ENCODE results near the gene LDLRAD4.
A peak's percentile ranks its signal among the peaks of the same experiment; 100 is the strongest.

LDLRAD4 gene

DNA sequence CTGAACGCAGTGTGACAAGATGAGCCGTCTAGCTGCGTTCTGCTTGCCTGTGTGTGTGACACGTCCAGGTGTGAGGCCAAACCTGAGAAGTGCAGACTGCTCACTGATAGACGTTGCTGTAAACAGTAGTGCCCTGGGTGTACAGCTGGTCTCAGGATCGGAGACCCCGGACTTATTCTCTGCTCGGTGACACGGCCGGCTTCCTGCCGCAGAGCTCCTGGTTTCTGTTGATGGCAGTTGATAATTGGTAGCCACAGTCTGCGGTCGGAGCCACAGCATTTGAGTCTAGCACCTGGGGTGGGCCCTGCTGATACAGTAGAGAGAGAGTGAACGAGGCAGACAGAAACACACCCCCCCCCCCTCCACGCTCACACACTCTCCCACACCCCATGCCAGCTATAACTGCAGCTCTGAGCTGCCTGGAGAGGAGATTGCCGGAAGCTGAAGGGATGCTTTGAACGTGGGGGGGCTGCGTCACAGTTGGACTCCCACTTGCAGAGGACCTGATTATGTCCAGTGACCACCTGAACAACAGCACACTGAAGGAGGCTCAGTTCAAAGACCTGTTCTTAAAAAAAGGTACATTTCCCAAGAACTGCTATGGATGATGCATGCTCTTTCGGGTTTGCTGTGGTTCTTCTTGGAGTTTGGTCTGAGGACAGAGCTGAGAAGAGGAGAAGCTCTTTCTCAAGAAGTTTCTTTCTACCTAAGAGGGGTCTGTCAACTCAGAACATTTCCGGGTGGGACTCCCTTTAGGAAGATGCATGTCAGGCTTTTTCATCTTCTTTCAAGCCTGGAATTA is 393.8 kb downstream of the LDLRAD4 start:
- DNase-seq, result peak; percentile 90

DNA sequence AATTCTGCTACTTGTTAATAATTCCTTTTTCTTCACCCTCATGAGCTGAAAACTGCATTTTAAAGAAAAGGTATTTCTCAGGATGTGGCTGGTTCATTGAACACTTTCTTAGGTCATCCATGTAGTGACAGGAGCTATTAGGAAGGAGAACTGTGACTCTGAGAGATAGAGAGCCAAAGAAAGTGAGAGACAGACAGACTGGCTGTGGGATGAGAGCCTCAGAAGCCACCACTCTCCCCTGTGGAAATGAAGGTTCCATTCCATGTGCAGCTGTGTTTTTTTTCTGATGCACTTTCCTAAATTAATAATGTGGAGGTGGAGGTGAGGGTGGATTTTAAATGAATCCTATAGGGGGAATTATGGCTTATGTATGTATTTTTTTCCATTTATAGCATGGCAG is 394.5 kb downstream of the LDLRAD4 start:
- DNase-seq, result no peak

DNA sequence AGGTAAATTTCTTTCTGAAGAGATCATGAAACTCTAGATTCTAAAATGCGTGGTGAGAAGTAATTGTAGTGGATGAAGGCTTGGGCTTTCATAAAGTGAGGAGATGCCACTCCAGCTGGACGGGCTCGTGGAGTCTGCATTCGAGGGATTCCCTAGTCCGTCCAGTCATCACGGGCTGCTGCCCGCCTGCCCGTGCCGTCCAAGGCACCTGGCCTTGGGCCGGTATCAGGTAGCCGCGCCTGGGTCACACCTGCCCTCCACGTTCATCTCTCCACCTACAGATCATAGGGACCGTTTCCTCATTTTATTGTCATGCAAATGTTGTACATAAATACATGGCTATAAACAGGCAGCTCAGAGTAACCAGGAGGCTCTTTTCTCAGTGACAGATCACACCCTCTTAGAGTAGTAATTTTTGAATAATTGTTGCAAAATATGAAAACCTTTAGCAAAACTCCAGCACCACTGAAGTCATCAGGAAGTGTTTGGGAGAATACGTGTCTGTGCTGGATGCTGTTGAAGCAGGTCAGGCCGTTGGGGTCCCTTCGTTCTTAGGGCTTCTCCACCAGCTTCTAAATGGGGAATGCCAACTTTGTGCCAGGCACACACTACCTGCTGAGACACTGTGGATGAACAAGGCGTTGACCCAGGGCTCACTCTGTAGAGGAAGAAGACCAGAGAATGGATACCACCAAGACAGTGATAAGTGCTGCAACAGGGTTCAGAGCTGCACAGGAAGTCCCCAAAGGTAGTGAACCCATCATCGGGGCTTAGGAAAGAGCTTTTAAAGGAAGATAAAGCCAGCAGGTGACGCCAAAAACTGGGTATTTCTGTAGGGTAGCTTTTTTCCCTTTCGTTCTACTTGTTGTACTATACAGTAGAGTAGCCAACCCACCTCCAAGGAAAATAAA is 395.3 kb downstream of the LDLRAD4 start:
- DNase-seq, result peak; percentile 50

DNA sequence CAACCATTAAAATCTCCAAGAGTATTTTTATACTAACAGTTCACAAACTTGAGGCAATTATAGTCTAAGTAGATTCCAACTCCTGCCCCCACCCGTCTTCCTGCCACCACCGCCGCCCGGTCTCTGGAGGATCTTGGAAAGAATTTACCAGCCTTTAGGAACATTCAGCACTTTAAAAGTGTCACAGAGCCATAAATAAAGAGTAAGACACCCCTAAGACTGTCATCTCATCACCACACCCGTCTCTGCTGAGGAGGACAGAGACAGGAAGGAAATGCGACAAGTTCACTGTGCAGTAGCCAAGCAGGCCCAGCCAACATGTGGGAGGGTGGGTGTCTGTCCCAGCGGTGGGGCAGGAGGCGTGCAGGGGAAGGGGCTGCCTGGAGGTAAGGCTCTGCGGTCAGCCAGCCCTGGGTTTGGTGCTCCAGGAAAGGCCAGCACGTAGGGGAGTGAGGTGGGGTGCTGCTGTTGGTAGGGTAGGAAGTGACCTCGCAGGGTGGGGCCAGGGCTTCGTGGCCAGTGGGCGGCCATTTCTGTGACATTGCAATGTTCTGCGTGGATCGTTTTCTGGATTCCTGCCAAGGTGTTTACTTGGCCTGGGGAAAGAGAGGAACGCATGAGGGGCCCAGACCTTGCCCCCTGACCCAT is 396.2 kb downstream of the LDLRAD4 start:
- DNase-seq, result no peak

DNA sequence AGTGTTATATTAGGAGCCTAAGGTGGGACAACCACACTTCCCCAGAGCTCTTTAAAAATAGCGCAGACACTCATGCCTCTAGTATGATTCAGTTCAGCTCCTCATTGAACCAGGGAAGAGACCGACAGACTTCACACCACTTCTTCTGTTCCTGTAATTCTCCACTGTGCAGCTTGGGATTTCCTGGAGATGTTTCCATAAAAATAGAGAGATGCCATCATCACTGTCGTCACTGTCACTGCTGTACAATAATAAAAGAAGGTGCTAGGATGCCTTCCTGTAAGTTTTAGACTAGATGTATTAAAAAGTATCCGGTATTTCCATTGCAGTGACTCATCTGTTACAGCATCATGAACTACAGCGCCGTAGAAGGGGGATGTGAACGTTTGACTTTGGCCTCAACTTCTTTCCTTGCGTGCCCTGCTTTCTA is 396.9 kb downstream of the LDLRAD4 start:
- DNase-seq, result no peak

DNA sequence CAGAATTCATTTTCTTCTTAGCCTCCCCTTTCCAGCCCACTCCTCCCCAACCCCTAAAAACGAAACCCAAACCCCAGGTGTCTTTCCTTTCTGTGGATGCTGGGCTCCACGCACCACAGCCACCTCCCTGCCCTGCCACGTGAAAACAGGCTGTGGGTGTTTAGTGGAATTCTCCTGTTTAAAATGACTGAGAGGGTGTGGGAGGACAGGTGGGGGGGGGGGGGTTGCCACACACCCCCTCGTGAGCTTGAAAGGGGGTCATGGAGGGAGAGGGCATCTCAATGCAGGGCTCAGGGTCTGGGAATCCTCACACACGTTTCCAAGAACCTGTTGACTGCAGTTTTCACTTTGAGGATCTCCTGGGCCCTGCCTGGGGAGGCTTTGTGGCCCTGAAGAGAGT is 397.5 kb downstream of the LDLRAD4 start:
- DNase-seq, result no peak

DNA sequence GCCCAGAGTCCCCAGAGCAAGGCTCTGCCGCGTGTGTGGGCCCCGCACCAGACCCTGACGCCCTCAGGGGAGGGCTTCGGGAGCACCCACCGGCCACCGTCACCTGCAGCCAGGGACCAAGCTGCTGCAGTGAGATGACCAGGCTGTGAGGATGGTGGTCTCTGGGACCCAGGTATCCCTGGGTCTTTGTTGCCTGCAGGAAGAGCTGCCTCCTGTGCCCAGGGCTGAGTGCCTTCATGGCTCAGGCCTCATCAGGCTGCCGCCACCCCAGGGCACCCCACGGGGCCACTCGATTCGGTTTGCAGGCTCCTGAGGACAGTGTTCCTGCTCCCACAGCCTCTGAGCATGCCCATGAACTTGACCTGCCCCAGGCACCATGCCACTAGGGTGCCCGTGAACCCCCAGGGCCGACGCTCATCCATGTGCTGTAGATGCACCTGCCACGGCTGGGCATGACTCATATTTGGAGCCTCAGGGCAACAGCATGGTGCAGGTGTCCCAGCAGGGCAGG is 398.0 kb downstream of the LDLRAD4 start:
- DNase-seq, result peak; percentile 84

DNA sequence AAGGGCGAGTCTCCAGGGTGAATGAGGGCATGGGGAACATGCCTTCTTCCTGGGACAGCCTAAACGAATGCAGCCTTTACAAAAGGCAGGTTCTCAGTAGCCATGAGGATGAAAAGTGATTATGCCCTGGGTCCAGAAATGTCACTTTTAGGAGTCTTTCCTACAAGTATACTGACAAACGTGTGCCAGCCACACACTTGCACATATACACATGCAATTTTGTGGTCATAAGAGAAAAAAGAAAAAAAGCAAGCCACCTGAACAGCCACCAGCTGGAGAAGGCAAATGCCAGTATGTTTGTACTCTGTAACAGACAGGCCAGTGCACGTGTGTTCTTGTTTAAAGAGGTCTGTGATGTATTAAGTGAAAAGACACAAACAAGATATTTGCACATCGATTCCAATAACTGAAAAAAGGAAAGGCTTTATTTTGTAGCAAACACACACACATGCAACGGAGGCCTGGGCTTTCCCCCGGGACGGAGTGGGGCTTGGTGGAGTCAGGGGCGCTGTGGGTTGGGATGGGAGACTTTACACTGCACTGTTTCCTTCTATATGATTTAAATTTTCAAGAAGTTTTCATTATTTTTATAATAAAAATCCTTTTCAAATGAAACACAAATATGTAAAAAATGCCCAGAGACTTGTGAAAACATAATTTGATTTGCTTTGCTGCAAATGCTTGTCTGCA is 399.4 kb downstream of the LDLRAD4 start:
- no peak for DNase-seq

DNA sequence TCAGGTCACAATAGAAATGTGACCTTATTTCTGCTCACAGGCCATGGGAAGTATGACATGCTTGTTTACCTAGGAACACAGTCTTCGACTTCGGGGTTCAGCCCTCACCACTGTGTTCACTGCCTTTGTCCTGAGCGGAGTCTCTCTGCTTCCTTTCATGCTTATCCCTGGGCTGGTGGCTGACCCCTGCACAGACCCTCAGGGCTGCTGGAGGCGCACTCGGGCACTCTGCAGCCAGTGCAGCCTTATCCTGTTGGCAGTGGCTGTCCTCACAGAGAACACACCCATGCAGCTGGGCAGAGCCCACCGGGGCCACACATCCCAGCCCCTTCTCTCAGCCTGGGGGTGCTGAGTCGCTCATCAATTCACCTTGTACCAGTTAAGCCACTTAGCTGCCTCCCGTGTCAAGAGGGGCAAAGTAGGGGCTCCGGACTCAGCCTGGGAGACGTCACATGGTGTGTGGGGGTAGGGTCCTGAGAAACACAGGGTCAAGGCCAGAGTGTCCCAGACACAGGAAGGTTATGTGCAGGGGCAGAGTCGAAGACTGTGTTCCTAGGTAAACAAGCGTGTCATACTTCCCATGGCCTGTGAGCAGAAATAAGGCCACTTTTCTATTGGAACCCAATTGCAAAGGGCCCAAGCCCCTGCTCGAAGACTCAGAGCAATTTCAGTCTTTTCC is 400.3 kb downstream of the LDLRAD4 start:
- no peak for DNase-seq

DNA sequence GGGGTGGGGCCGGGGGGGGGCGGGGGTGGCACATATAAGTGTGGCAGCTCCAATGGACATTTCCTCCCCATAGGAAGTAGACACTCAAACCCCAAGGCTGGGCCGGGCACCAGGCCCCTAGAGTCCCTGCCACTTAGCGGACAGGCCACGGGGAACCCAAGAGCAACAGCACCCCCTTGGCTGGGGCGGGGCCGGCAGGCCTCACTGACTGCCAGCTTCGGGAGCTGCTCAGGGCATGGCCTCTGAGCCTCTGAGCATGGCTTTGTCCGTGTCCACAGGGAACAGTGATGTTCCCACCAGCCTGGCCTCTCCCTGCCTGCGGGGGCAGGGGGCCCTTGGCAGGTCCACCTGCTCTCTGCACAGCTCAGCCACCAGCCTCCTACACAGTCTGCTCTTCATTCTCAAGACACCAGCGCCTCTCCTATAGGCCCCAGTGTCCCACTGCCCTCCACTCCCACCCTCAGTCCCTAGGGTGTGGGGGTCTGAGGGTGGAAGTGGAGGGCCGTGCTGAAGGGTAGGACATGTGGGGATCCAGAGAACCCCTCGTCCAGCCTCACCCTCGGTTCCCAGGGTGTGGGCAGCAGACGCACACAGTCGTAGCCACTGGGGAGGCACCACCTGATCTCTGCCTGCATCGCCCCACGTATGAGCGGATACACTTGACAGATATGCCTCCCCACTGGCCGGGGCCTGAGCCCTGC is 401.1 kb downstream of the LDLRAD4 start:
- DNase-seq, result no peak

DNA sequence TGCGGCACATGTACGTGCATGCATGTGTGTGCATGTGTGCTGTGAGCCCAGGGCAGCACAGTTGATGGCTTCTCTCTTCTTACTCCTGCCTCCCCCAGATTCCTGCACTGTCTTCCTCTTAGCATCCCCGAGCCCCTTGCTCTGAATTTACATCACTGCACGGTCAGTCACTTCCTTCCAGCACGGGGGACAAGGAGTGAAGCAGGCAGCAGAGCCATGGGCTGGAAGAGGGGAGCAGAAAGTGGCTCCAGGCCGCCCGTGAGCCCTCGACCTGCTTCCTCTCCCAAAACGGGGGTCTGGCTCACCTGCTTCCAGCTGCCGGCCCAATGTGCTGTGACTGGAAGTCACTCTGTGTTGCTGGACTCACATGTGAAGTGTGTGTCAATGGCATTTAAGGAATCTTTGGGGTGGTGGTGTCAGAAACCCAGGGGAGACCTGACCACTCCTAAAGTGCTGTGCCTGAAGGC is 401.7 kb downstream of the LDLRAD4 start:
- DNase-seq, result no peak

DNA sequence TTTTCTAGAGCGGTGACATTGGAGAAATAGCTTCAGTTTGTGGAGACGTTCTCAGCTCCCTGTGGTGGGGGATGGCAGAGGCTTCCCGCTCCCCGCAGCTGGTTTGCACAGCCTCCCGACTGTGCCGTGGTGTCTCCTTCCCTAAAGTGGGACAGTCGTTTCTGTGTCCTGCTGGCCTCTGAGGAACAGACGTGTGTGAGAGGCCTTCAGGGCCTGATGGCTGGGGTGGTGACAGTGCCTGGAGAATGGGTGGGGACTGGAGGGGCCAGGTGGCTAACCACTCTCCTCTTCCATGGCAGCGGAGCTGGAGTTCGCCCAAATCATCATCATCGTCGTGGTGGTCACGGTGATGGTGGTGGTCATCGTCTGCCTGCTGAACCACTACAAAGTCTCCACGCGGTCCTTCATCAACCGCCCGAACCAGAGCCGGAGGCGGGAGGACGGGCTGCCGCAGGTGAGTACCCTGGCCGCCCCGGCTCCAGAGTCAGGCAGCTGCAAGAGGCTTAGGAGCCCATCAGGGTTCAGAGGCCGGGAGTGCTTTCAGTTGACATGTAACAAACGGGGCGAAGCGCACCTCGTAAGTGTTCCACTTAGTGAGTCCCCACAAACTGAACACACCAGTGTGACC is 402.4 kb downstream of the LDLRAD4 start:
- no peak for DNase-seq

DNA sequence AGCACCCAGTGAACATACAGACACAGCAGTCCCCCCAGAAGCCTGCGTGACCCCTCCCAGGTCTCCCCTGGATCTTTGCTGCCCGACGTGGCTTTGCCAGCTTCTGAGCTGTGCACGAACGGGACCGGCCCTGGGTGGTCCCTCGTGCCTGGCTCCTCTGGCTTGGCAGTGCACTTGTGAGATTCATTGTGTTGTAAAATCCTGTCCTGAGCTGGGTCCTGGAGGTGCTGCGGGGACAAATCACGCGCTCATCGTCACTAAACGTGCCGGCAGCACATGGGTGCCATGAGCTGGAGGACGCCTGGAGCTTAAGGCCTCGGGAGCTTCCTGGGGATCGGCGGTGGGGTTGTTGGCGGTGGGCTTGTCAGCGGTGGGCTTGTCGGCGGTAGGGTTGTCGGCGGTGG is 402.9 kb downstream of the LDLRAD4 start:
- DNase-seq, result no peak

DNA sequence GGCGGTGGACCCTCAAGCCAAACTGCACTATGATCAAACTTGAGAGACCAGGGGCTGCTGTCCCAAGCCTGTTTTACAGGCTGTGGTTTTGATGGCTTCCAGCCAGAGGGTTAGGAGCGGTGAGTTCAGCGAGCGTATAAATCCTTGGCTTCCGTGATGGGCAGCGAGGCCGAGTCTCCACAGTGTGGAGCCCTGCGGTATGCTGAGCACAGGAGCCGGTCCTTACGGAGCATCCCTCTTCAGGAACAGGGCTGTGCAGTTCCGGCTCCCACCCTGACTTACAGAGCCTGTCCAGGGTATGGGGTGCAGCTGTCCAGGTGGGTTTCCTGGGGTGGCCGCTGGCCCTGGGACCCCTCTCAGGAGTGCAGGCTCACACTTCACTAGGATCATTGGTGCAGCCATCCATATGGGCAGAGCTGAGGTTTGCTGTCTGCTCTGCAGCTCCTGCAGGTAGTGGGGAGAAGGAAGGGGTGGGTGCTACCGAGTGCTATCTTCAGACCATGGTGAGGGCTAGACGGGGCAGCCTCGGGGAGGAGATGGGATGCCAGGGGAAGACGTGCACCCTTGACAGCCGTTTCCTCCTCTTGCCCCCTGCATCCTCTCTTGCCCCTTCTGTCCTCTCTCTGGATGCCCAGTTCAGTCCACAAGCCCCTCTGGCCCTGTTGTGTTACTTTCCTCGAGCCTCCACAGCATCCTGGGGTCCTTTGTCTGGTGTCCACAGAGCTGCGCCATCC is 403.5 kb downstream of the LDLRAD4 start:
- no peak for DNase-seq

DNA sequence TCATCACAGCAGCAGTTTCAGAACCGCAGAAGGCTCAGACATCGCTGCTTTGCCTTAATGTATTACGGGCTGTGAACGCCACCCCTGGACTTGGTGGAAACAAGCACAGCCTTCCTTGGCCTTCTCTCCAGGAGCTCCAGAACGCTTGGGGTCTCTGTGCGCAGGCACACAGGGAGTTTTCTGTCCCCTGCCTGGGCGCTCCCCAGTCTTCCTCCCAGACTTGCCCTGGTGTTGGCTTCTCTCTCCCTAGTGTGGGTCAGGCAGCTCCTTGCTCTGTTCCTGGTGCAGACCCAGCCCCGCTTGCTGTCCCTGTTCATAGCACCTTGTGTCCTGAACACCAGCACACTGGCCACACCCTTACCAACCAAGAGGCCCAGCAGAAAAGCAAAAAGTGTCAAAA is 404.2 kb downstream of the LDLRAD4 start:
- DNase-seq, result no peak

DNA sequence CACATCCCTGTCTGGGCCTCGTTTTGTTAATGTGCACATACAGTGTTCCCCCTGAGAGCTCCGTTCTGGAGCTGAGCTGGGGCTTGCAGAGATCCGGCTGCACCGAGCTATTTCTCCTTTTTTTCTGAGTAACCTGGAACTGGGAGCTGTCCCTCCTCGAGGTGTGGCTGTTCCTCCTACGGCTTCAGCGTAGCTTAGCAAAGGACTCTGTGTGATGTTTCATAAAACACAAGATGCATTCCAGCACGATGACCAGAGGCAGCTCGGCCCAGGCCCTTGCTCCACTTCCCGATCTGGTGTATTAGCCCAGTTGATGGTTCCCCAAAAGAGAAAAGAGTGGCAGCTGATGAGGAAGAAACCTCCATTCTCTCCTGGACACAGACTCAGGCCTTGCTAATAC is 404.8 kb downstream of the LDLRAD4 start:
- no peak for DNase-seq

DNA sequence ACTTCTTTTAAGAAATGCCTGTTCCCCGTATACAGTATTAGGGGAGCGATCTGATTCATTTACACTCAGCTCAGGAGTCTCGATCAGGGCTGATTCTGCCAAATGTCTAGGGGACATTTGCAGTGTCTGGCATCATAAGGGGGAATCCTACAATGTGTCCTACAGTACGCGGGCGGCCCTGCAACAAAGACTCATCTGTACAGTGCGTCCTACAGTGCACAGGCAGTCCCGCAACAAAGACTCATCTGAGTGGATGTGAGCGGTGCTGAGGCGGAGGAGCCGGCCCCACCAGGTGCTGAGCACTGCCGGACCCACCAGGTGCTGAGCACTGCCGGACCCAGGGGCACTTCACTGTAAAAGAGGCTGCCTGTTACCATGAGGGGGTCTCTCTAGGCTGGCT is 405.3 kb downstream of the LDLRAD4 start:
- DNase-seq, result no peak

DNA sequence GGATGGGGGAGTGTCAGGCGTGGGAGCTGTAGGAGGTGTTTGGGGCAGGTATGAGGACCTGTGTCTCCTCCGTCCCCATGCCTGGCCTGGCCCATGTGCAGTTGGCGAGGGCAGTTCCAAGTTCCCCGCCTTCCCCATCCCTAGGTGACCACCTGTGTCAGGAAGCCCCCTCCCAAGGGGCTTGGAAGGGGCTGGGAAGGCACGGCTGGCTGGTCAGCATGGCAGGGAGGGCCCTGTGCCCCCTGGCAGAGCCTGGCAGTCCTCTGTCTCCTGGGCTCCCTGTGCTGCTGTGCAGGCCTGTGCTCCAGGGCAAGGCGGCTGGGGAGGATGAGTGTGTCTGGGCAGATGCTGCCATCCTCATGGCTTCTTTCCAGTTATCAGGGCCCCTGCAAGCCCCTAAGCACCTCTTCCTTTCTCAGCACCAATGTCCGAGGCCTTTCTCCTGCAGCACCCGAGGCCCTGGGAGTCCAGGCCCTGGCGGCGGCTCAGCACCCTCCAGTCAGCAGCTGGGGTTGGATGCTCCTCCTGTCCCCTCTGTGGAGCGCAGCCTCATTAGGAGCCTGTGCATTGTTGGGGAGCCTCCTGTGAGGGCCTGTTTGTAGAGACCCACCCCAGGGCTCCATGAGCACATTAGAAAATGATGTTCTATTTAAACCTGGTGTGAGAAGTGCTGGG is 406.1 kb downstream of the LDLRAD4 start:
- no peak for DNase-seq

DNA sequence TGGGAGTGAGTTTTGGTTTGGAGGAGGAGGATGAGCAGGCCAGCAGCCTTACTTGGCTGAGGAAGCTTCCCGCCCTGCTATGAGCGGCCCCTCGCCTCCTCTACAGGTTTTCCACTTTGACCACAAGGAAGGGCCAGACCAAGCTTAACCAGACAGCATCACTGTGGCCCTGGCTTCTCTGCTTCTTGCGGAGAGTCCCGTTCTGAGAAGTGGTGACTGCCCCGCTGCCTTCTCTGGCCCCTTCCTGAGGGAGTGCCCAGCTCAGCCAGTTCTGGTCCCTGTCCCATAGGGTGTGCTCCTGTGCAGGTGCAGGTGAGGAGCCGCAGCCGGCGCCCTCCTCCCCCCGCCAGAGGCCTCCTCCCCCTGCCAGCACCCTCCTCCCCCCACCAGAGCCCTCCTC is 406.8 kb downstream of the LDLRAD4 start:
- DNase-seq, result no peak

All from RPMI8226 (cell line).